Cardiac muscle cell (in vitro differentiated cells and primary cell): ENCODE data around the gene PTGES. TPM values are rescaled to one million over a fixed set of nuclear protein-coding genes. Genes with fewer than 3 reads are reported as not detected.
"Not testable (repeated sequence)": the region's sequence is repeated elsewhere in the genome, so short reads cannot be mapped to it uniquely, and the experiment has no call there.

ENCODE experiments used
- DNase-seq, 2 donors: peaks; one replicate each; pipeline versions ENCODE4 v3.0.0 to v3.0.0-alpha.2; 2010 to 2017; ENCODE audit warnings: low read depth in 1 of 2, low spot score in 1 of 2
- H3K27ac ChIP-seq: fragments of 200-600 bp; sonication (generic); 2 replicates; pipeline ENCODE4 v1.5.1; 2016
- H3K27me3 ChIP-seq: fragments of 200-600 bp; sonication (generic); 2 replicates; pipeline ENCODE4 v1.6.0; 2016; ENCODE audit warnings: control low read depth
- H3K36me3 ChIP-seq: fragments of 200-600 bp; sonication (generic); 2 replicates; pipeline ENCODE4 v1.5.1; 2016; ENCODE audit warnings: control low read depth
- H3K4me1 ChIP-seq: fragments of 200-600 bp; sonication (generic); 2 replicates; pipeline ENCODE4 v1.8.1; 2017; ENCODE audit warnings: low read depth, mild to moderate bottlenecking, mixed run types
- H3K4me3 ChIP-seq: fragments of 200-600 bp; sonication (generic); 2 replicates; pipeline ENCODE4 v1.5.1; 2016; ENCODE audit warnings: mild to moderate bottlenecking
- H3K9me3 ChIP-seq: fragments of 200-600 bp; sonication (generic); 2 replicates; pipeline ENCODE4 v1.5.1; 2017; ENCODE audit warnings: low read depth, mild to moderate bottlenecking, control low read depth
- polyA plus RNA-seq: library from polyadenylated mRNA; unstranded; fragments of >200 nt; fragmentation: Nextera tagmentation; extraction: Ambion mirVana; gene quantifications from 2 replicates; pipeline ENCODE4 v1.2.1, GENCODE V29; 2016
- total RNA-seq: library from RNA; depleted of rRNA; stranded (reverse); fragments of >200 nt; gene quantifications from 2 replicates; pipeline ENCODE4 v1.2.3, GENCODE V29; 2016
- TF ChIP-seq, protein P1 (sequence below): IDR thresholded peaks from 2 replicates; pipeline ENCODE4 v1.5.1; 2012; ENCODE audit warnings: low read depth, mild to moderate bottlenecking, low read length

PTGES gene, protein sequence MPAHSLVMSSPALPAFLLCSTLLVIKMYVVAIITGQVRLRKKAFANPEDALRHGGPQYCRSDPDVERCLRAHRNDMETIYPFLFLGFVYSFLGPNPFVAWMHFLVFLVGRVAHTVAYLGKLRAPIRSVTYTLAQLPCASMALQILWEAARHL
- total RNA-seq, result 1.4 and 1.9 TPM in 2 replicates
- polyA plus RNA-seq, result 3.0 and 4.6 TPM in 2 replicates

DNA sequence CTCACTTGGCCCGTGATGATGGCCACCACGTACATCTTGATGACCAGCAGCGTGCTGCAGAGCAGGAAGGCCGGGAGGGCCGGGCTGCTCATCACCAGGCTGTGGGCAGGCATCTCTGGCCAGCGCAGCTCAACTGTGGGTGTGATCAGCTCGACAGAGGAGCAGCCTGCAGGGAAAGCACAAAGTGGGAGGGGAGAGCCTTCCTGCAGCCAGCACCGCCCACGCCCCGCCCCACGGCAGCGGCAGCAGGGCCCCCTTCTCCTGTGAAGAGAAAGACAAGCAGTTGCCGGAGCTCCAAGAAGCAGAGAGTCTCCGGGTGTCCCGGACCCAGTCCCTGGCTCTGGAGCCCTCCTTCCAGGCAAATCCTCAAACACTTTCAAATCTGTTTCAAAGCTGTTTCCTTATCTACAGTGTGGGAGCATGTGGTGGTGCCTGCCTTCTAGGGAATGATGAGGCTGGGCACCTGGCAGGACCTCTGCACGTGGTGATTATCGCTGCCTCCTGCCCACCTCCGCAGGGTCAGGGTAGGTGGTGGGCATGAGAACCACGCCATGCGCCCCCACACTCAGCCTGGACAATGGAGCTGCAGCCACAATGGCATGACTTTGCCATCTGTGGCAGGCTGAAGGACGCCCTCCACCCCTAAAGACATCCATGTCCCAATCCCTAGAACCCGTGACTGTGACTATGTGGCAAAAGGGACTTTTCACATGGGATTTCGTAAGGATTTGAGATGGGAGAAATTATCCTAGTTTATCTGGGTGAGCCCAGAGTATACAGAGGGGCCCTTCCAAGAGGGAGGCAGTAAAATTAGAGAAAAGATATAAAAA is at the start of gene PTGES:
TSS of gene PTGES (minus strand) at position 143 of the 830 bp plus-strand sequence. CDS start at position 113, 30 bp downstream.
- Histone ChIP-seq H3K27ac (no peak within 1 kb of the TSS), H3K4me3 (no peak within 1 kb of the TSS), H3K9me3 (no peaks in the 10 kb centered on the region), H3K27me3 (no peaks in the 10 kb centered on the region), H3K36me3 (no peaks in the 10 kb centered on the region), H3K4me1 (peaks cover 10% of the 10 kb centered on the region)
- DNase-seq, result peak; percentile 82 to 92
- TF ChIP-seq, protein P1, sequence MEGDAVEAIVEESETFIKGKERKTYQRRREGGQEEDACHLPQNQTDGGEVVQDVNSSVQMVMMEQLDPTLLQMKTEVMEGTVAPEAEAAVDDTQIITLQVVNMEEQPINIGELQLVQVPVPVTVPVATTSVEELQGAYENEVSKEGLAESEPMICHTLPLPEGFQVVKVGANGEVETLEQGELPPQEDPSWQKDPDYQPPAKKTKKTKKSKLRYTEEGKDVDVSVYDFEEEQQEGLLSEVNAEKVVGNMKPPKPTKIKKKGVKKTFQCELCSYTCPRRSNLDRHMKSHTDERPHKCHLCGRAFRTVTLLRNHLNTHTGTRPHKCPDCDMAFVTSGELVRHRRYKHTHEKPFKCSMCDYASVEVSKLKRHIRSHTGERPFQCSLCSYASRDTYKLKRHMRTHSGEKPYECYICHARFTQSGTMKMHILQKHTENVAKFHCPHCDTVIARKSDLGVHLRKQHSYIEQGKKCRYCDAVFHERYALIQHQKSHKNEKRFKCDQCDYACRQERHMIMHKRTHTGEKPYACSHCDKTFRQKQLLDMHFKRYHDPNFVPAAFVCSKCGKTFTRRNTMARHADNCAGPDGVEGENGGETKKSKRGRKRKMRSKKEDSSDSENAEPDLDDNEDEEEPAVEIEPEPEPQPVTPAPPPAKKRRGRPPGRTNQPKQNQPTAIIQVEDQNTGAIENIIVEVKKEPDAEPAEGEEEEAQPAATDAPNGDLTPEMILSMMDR, result no peak

- DNase-seq, result no peak
- Histone ChIP-seq H3K4me1 (no peaks in the 10 kb centered on the region), H3K27ac (no peak overlapping the region), H3K27me3 (no peaks in the 10 kb centered on the region), H3K9me3 (no peaks in the 10 kb centered on the region), H3K4me3 (no peak overlapping the region), H3K36me3 (no peaks in the 10 kb centered on the region)
- TF ChIP-seq, protein P1, result no peak
Measured at GRCh38 chr9:129801504-129801903, 48.7 kb upstream of the PTGES start.

DNA sequence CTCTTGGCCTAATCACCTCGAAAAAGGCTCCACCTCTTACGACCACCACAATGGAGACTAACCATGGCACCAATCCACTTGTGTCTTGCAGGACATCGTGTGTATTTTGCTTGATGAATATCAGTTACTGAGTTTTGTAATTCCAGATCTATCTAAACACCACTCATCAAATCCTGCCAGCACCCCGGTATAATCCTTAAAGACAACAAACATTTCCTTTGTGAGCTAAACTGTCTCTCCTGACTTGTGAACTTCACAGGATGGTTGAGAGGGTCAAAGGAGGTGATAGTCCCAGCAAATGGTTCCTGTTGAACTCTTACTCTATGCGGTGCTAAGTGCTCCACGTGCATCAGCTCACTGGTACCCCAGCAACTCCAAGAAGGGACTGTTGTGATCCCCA is 46.1 kb upstream of the PTGES start:
- H3K27me3 ChIP-seq, result peaks cover 20% of the 10 kb centered on the region
- H3K27ac ChIP-seq, result no peak overlapping the region
- H3K4me3 ChIP-seq, result no peak overlapping the region
- no peak for DNase-seq
- no peaks in the 10 kb centered on the region for H3K4me1 ChIP-seq
- no peaks in the 10 kb centered on the region for H3K36me3 ChIP-seq
- no peaks in the 10 kb centered on the region for H3K9me3 ChIP-seq
- TF ChIP-seq, protein P1, result no peak

- not testable (repeated sequence) for H3K9me3 ChIP-seq, H3K4me1 ChIP-seq, H3K4me3 ChIP-seq, H3K36me3 ChIP-seq, DNase-seq, H3K27ac ChIP-seq
- peaks cover 26% of the 10 kb centered on the region for H3K27me3 ChIP-seq
Measured at GRCh38 chr9:129796029-129796428, 43.2 kb upstream of the PTGES start.

- no peaks in the 10 kb centered on the region for H3K4me1 ChIP-seq
- H3K27me3 ChIP-seq, result peaks cover 26% of the 10 kb centered on the region
- H3K9me3 ChIP-seq, result no peaks in the 10 kb centered on the region
Measured at GRCh38 chr9:129794549-129794948, 41.7 kb upstream of the PTGES start.

More at GRCh38 chr9:129794549-129794948, 41.7 kb upstream of the PTGES start:
- no peak for DNase-seq
- no peaks in the 10 kb centered on the region for H3K36me3 ChIP-seq
- TF ChIP-seq, protein P1, result no peak
- no peak overlapping the region for H3K4me3 ChIP-seq
- H3K27ac ChIP-seq, result no peak overlapping the region
